Adrenal gland (tissue), 5 donors: Measurements from ENCODE around the gene MOV10L1.

Experiments
- CTCF ChIP-seq, 6 experiments: fragments of 450-650 bp in 4 of 6; fragments of 200-600 bp in 2 of 6; sonication (generic) in 1 of 6; IDR thresholded peaks; 1 replicate in 5 of 6; 2 replicates in 1 of 6; pipeline versions ENCODE4 v1.5.1 to v1.8.0; 2016 to 2021; ENCODE audit warnings: antibody characterized with exemption in 6 of 6, mild to moderate bottlenecking in 2 of 6, moderate library complexity in 1 of 6
- POLR2A ChIP-seq, 2 donors: fragments of 450-650 bp; IDR thresholded peaks; one replicate each; pipeline ENCODE4 v1.6.1; 2017; ENCODE audit warnings: antibody characterized with exemption in 2 of 2, mild to moderate bottlenecking in 2 of 2, moderate library complexity in 1 of 2
- donor health status: DM: no; HTN: no; CAD: no.

DNA sequence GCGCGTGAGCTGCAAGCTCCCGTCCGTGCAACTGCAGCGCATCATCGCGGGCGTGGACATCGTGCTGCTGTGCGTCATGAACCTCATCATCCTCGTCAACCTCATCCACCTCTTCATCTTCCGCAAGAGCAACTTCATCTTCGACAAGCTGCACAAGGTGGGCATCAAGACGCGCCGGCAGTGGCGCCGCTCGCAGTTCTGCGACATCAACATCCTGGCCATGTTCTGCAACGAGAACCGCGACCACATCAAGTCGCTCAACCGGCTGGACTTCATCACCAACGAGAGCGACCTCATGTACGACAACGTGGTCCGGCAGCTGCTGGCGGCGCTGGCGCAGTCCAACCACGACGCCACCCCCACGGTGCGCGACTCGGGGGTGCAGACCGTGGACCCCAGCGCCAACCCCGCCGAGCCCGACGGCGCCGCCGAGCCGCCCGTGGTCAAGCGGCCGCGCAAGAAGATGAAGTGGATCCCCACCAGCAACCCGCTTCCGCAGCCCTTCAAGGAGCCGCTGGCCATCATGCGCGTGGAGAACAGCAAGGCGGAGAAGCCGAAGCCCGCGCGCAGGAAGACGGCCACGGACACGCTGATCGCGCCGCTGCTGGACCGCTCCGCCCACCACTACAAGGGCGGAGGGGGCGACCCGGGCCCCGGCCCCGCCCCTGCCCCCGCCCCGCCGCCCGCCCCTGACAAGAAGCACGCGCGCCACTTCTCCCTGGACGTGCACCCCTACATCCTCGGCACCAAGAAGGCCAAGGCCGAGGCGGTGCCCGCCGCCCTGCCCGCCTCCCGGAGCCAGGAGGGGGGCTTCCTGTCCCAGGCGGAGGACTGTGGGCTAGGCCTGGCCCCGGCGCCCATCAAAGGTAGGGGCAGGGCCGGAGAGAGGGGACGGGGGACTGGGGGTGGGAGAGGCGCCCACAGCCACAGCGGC, 88.0 kb downstream of the MOV10L1 start:
- no peak for TF ChIP-seq CTCF (IDR thresholded peaks at IDR 0.05)
- no peak for TF ChIP-seq POLR2A (IDR thresholded peaks at IDR 0.05)
